Prostate gland (tissue), 2 donors: ENCODE measurements around the gene MEX3D. TPM values are rescaled to one million over a fixed set of nuclear protein-coding genes. Genes with fewer than 3 reads are reported as not detected.

Experiments
- DNase-seq: peaks from one replicate; pipeline ENCODE4 v3.0.0-alpha.2; 2019; ENCODE audit warnings: low spot score
- H3K27ac ChIP-seq, 2 donors: fragments of 200-600 bp; sonication (generic); 2 replicates each; pipeline ENCODE4 v1.5.1; 2017 to 2019
- H3K27me3 ChIP-seq: fragments of 200-600 bp; sonication (generic); replicated peaks from 2 replicates; pipeline ENCODE4 v1.5.1; 2019; ENCODE audit not compliant: insufficient read depth
- H3K36me3 ChIP-seq, 2 donors: fragments of 200-600 bp; sonication (generic); 1 replicate in 1 of 2; 2 replicates in 1 of 2; pipeline versions ENCODE4 v1.5.1 to v1.8.1; 2017 to 2019
- H3K4me1 ChIP-seq: fragments of 200-600 bp; sonication (generic); replicated peaks from 2 replicates; pipeline ENCODE4 v1.5.1; 2019
- H3K4me3 ChIP-seq, 2 donors: fragments of 200-600 bp; sonication (generic); 2 replicates each; pipeline ENCODE4 v1.5.1; 2017 to 2019
- H3K9me3 ChIP-seq: fragments of 200-600 bp; sonication (generic); 2 replicates; pipeline ENCODE4 v1.5.1; 2017
- POLR2A ChIP-seq: fragments of 450-650 bp; IDR thresholded peaks from one replicate; pipeline ENCODE4 v1.6.1; 2016; ENCODE audit warnings: antibody characterized with exemption, mild to moderate bottlenecking
- POLR2AphosphoS5 ChIP-seq: sonication (generic); formaldehyde crosslinking; IDR thresholded peaks from one replicate; pipeline ENCODE4 v1.6.1; 2017; ENCODE audit warnings: antibody characterized with exemption
- WGBS: methylation state at CpG from one replicate; pipeline ENCODE4 v1.1.5; 2018; 5-methylcytosine and 5-hydroxymethylcytosine counted together
- intact Hi-C: fragments of 100-400 bp; cut with DNase I; formaldehyde crosslinking; loops from one replicate; pipeline ENCODE4 v1.14.2; 2022
- total RNA-seq, 2 donors: library from RNA; depleted of rRNA; stranded (reverse); fragments of >200 nt; gene quantifications; one replicate each; pipeline ENCODE4 v1.1.0, GENCODE V29; 2016
- TF ChIP-seq, protein P1 (sequence below), 4 experiments: fragments of 200-600 bp in 2 of 4; fragments of 450-650 bp in 2 of 4; sonication (generic) in 2 of 4; IDR thresholded peaks; 1 replicate in 3 of 4; 2 replicates in 1 of 4; pipeline ENCODE4 v1.5.1; 2016 to 2019; ENCODE audit warnings: antibody characterized with exemption in 4 of 4, mild to moderate bottlenecking in 2 of 4, moderate library complexity in 2 of 4

MEX3D gene
- total RNA-seq, 2 donors from 2014 or later = 60.6 to 87.0 TPM

DNA sequence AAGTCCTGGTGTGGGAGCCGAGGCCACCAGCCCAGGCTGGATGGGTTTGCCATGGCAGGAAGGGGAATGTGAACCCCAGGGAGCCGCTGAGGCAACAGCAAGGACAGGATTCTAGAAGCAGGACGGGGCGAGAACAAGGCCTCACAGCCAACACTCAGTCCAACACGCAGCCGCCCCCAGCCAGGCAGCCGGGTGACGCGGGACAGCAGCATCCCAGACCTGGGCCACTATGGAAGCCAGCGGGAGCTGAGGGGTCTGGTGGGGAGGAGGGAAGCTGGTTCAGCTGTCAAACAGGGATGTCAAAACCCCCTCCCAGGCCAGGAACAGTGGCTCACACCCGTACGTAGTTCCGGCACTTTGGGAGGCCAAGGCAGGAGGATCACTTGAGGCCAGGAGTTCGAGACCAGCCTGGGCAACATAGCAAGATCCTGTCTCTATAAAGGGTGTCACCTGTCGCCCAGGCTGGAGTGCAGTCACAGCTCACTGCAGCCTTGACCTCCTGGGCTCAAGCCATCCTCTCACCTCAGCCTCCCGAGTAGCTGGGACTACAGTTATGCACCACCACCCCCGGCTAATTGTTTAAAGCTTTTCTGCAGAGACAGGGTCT is 6.8 kb downstream of the MEX3D start:
- Histone ChIP-seq H3K9me3 (no peaks in the 10 kb centered on the region), H3K4me1 (peaks cover 5% of the 10 kb centered on the region), H3K36me3 (no peaks in the 10 kb centered on the region), H3K27ac (no peak overlapping the region), H3K4me3 (no peak overlapping the region), H3K27me3 (no peaks in the 10 kb centered on the region)
- no peak for TF ChIP-seq POLR2A
- no peak for TF ChIP-seq POLR2AphosphoS5
- TF ChIP-seq, protein P1, sequence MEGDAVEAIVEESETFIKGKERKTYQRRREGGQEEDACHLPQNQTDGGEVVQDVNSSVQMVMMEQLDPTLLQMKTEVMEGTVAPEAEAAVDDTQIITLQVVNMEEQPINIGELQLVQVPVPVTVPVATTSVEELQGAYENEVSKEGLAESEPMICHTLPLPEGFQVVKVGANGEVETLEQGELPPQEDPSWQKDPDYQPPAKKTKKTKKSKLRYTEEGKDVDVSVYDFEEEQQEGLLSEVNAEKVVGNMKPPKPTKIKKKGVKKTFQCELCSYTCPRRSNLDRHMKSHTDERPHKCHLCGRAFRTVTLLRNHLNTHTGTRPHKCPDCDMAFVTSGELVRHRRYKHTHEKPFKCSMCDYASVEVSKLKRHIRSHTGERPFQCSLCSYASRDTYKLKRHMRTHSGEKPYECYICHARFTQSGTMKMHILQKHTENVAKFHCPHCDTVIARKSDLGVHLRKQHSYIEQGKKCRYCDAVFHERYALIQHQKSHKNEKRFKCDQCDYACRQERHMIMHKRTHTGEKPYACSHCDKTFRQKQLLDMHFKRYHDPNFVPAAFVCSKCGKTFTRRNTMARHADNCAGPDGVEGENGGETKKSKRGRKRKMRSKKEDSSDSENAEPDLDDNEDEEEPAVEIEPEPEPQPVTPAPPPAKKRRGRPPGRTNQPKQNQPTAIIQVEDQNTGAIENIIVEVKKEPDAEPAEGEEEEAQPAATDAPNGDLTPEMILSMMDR (IDR thresholded peaks at IDR 0.05) = no peak
- WGBS = 81% methylated on average over 17 of the region's 17 CpGs
- no peak for DNase-seq
- intact Hi-C loops = no loop called here

DNA sequence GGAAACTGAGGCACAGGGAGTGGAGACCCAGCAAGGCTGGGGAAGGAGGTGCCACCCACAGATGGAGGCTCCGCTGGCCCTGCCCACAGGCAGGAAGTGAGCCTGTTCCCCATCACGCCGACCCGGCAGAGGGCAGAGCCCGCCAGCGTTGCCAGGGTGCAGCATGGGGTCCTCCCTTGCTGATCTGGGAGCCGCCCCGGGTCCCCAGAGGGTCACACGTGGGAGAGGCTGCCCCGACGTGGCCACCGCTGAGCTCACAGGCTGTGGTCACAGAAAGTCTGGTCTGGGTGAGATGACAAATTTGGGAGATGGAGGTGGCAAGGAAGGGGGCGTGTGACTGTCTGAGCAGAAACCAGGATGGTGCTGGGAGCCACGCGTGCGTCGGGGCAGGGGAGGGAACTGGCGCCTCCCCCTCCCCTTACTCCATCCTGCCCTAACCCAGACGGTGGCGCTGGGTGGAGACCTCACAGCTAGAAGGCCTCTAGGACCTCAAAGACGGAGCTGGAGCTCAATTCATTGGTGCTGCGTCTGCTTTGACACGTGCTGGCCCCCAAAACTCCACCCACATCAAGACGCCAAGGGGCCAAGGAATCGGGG is 7.7 kb downstream of the MEX3D start:
- WGBS = 59% methylated on average over 25 of the region's 25 CpGs
- TF ChIP-seq POLR2A = no peak
- H3K4me3 ChIP-seq = no peak overlapping the region
- no peaks in the 10 kb centered on the region for H3K27me3 ChIP-seq
- H3K27ac ChIP-seq = no peak overlapping the region
- DNase-seq = no peak
- H3K4me1 ChIP-seq = no peaks in the 10 kb centered on the region
- no peaks in the 10 kb centered on the region for H3K36me3 ChIP-seq
- intact Hi-C loops = no loop called here
- no peaks in the 10 kb centered on the region for H3K9me3 ChIP-seq

DNA sequence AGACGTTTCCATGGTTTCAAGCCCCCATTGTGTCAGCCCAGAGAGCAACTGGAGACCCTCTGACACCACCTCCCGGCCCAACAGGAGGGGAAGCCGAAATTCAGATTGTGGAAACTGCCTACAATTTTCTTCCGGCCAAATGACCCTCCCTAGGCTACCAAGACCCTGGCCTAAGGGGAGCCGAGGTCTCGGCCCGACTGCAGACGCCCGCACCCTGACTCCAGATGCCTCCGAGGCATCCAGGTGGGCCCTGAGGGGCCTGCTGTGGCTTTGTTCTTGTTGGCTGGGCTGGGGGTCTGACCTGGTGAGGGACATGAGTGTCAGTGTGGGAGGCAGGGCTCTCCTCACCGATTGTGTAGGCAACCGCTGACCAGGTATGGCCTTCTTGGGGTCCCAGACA is 9.6 kb downstream of the MEX3D start:
- no peaks in the 10 kb centered on the region for H3K36me3 ChIP-seq
- H3K9me3 ChIP-seq = no peaks in the 10 kb centered on the region
- H3K27ac ChIP-seq = no peak overlapping the region
- H3K27me3 ChIP-seq = no peaks in the 10 kb centered on the region
- WGBS = 83% methylated on average over 12 of the region's 12 CpGs
- intact Hi-C loops = no loop called here
- no peak overlapping the region for H3K4me3 ChIP-seq
- no peak for DNase-seq
- no peaks in the 10 kb centered on the region for H3K4me1 ChIP-seq
- TF ChIP-seq POLR2A (no peak), POLR2AphosphoS5 (no peak)
- TF ChIP-seq, protein P1 (IDR thresholded peaks at IDR 0.05) = no peak

DNA sequence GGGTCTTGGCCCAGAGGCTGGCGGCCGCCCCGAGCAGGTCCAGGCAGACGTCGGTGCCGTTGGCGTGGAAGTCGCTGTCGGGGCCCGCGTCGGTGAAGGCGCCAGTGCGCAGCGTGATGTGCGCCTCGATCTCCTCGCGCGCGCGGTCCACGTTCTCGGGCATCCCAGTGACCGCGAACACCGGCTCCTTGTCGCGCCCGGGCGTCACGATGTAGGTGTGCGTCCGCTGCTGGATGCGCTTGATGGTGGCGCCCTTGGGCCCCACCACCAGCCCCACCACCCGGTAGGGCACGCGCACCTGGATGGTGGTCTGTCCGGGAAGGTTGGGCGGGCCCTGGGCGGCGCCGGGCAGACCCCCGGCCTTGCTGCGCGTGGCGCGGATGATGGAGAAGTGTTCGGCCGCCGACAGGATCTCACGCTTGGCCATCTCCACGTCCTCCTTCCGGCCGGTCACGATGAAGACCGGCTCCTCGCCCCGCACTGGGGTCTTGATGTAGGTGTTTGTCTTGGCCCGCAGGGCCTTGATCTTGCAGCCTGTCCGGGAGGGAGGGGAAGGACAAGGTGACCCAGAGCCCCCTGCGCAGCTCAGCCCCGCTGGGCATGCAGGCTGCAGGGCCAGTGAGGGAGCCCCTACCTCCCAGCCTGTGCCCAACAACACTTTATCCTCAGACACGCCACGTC is 11.6 kb downstream of the MEX3D start:
- TF ChIP-seq POLR2AphosphoS5 (no peak), POLR2A (no peak)
- TF ChIP-seq, protein P1 (IDR thresholded peaks at IDR 0.05) = no peak
- no peak overlapping the region for H3K4me3 ChIP-seq
- H3K27me3 ChIP-seq = no peaks in the 10 kb centered on the region
- no peaks in the 10 kb centered on the region for H3K9me3 ChIP-seq
- intact Hi-C loops = no loop called here
- H3K4me1 ChIP-seq = no peaks in the 10 kb centered on the region
- no peak overlapping the region for H3K27ac ChIP-seq
- 93% methylated on average over 66 of the region's 66 CpGs for WGBS
- no peaks in the 10 kb centered on the region for H3K36me3 ChIP-seq
- DNase-seq = no peak

DNA sequence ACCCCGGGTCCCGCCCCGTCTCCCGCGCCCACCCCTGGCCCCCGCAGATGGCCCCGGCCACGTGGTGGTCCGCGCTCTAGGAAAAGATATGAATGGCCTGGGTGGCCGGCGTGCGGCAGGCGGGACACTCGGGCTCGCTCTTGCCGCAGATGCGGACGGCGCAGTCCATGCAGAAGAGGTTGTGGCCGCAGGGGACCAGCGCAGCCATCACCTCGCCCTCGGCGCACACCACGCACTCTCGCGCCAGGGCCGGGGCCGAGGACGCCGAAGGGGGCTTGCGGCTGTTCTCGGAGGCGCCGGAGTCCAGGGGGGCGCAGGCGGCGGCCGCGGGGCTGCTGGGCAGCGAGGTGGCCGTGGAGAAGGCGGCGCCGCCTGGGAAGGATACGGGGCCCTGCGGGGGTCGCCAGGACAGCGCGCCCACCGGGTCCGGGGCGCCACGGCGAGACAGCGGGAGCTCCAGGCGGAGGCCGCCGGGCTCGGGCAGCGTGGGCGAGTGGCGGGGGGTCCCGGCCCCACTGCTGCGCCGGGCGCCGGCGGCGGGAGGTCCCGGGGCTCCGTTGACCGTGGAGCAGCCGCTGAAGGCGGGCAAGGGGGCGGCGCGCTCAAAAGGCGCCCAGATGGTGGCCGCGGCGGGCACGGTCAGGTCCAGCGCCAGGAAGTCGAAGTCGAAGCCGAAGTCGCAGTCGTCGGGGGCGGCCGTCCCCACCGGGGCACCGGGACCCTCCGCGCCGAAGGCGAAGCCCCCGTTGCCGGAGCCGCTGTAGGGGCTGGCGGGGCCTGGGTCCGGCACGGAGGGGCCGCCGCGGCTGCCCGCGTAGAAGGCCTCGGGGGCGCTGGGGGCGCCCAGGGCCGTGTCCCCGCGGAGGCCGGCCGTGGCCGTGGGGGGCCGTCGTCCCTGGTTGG is 12.4 kb downstream of the MEX3D start:
- 93% methylated on average over 98 of the region's 121 CpGs for WGBS
- Histone ChIP-seq H3K27me3 (no peaks in the 10 kb centered on the region), H3K9me3 (no peaks in the 10 kb centered on the region), H3K27ac (no peak overlapping the region), H3K4me1 (no peaks in the 10 kb centered on the region), H3K36me3 (no peaks in the 10 kb centered on the region), H3K4me3 (no peak overlapping the region)
- intact Hi-C loops = no loop called here
- TF ChIP-seq, protein P1 (IDR thresholded peaks at IDR 0.05) = no peak
- TF ChIP-seq POLR2A (no peak), POLR2AphosphoS5 (no peak)
- DNase-seq = no peak
